Right forelimb (tissue), 1 donor: Measurements from ENCODE around the gene CORO2A.

Source experiments
- DNase-seq: peaks from one replicate; pipeline ENCODE4 v3.0.0-alpha.2; 2018

CORO2A gene

DNA sequence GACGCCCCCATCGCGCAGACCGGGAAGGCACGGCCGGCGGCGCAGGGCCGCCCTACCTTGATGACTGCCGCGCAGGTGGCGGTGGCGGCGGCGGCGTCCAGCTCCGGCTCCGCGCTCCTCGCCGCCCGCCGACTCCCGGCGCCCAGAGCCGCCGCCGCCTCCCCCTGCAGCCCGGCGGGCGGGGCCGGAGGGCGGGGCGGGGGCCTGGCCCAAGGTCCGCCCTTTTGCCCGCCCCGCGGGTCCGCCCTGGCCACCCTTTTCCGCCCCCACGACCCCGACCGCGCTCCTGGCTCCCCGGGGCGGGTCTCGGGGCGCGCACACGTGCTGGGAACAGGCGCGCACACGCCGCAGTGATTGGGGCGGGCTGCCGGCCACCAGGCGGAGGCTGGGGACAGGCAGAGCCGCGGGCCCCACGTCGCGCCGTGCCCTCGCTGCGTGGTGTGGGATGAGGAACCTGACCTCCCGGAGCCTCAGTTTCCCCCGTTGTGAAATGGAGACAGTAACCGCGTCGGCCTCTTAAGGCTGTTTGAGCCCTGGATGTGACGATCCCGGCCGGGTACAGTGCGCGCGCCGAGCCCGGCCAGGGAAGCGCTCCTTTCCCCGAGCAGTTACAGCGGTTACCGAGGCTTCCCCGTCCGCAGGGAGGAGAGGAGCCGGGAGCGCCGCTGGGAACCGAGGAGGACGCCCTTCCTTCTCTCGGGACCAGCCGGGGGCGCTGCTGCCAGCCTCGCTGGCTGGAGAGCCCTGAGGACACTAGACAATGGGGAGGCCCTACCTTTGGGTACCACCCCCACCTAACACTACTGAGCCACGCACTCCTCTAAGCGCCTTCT, at the start of gene CORO2A:
TSS of gene CORO2A (minus strand) at position 135 of the 833 bp plus-strand sequence. CDS start 34,977 bp downstream, outside the sequence.
- peak; percentile 65 for DNase-seq

DNA sequence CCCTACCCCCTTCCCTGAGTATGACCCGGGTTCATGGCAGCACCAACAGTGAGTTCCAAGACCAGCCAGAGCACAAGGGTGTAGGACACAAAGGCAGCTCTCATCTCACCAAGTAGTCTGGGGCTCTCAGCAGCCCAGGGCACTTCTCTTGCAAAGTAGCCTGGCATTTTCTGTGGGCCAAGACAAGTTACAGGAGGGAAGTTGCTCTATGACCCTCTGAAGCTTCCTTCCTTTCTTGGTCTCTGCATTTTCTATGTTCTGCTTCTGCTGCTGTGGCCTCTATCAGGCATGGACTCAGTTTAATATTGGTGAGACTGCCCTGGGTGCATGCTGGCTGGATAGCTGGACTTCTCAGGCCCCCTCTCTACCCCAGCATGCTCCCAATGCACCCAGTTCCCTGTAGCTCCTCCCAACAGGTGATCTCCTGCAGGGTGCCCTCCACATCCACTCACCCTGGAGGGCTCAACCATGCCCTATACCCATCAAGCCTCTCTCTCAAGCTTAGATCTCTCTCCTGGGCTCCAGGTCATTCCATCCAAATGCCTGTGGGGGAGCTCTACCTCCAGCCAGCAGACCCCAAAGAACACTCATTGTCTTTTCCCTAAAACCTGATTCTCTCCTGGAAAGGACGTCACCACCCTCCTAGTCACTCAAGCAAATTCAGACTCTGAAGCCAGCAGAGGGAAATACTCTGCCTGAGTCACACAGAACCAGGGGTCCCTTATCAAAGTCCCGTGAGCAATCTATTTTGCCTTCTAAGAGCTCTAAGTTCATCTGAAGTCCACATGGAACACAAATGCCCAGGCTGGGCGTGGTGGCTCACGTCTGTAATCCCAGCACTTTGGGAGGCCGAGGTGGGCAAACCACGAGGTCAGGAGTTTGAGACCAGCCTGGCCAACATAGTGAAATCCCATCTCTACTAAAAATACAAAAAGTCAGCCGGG, 49.2 kb upstream of the CORO2A start:
- no peak for DNase-seq

- no peak for DNase-seq
Measured at GRCh38 chr9:98240475-98240874, 48.0 kb upstream of the CORO2A start.

DNA sequence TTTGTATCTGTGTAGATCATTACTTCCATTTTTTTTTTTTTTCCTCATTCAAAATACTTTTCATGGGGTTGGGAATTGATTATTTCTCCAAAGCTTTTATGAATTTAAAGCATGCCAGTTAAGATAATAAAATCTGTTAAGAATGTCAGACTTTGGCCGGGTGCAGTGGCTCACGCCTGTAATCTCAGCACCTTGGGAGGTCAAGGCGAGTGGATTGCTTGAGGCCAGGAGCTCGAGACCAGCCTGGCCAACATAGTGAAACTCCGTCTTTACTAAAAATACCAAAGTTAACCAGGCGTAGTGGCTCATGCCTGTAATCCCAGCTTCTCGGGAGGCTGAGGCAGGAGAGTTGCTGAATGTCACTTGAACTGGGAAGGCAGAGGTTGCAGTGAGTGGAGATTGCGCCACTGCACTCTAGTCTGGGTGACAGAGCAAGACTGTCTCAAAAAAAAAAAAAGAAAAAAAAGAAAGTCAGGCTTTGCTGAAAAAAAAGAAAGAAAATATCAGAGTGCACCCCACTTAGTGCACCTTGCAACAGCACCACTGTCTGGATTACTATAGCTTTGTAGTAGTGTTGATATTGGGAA, 44.6 kb upstream of the CORO2A start:
- no peak for DNase-seq

DNA sequence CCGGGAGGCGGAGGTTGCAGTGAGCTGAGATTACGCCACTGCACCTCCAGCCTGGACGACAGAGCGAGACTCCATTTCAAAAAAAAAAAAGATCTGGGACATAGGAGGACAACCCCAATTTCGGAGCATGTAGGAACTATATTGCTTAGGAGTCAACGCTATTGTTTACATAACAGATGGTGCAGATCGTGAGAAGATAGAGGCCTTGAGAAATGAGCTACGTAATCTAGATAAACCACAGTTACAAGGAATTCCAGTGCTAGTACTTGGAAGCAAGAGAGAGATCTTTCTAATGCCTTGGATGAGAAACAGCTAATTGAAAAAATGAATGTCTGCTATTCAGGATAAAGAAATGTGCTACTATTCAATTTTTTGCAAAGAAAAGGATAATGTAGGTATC, 42.7 kb upstream of the CORO2A start:
- DNase-seq = no peak

DNA sequence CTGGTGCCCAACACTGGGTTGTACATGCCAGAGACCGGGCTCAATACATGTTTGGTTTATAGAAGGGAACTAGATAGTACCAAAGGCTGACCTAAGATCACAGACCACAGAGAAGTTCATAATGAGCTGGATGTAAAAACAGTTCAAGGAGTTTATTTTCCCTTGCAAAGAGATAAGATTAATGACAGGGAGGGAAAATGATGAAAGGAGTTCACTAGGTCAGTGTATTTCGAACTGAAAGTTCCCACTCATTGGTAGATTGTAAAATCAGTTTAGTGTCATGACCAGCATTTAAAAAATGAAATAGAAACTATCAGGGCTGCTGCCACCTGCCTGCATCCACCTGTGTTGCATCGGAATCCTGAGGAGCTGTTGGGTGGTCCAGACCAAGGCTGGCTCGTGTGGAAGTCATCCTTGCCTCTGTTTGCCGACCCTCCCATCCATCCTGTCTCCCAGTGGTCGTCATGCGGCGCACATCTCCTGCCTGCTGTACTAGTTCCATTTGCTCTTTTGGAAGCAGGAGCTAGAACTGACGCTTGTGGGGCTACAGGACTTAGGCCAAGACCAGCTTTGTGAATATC, 41.9 kb upstream of the CORO2A start:
- no peak for DNase-seq

DNA sequence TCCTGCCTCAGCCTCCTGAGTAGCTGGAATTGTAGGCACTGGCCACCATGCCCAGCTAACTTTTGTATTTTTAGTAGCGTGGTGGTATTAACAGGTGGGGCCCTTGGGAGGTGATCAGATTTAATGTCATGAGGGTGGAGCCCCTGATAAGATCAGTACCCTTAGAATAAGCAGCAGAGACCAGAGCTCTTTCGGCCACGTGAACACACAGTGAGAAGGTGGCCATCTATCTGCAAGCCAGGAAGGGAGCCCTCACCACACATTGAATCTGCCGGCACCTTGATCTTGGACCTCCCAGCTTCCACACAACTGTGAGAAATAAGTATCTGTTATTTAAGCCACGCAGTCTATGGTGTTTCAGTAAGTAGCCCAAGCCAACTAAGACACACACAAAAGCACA, 40.5 kb upstream of the CORO2A start:
- no peak for DNase-seq

DNA sequence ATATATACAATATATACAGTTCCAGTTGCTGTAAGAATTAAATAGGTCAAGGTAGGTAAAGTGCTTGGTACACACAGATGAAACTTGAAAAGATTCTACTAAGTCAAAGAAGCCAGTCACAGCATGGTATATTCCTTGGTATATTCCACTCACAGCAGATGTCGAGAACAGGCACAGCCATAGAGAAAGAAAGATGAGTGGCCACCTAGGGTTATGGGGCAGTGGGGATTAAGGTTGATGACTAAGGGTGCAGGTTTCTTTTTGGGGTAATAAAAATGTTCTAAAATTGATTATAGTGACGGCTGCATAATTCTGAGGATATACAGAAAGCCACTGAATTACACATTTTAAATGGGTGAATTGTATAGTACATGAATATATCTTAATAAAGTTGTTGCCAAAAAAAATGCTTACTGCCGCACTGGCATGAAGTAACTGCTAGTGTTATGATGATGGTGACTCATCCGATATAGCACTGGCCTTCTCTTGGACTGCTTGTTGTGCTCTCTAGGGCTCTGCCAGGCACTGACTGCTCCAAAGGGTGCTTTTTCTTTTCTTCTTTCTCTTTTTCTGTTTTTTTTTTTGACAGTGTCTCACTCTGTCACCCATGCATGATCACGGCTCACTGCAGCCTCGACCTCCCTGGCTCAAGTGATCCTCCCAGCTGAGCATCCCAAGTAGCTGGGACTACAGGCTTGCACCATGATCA, 39.5 kb upstream of the CORO2A start:
- no peak for DNase-seq

DNA sequence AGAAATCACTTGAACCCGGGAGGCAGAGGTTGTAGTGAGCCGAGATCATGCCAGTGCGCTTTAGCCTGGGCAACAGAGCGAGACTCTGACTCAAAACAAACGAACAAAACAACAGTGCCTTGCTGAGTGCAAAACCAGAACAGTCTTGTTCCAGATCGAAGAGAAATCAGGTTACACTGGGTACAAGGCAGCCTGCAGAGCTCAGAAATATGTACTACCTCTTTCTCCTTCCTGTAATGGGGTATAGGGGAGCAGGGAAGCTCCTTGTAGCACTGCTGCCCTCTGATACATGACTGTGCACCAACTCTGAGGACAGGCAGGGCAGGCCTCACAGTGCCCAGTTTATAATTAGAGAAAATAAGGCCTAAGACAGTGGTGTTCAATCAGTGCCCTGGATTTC, 38.4 kb upstream of the CORO2A start:
- DNase-seq = no peak

DNA sequence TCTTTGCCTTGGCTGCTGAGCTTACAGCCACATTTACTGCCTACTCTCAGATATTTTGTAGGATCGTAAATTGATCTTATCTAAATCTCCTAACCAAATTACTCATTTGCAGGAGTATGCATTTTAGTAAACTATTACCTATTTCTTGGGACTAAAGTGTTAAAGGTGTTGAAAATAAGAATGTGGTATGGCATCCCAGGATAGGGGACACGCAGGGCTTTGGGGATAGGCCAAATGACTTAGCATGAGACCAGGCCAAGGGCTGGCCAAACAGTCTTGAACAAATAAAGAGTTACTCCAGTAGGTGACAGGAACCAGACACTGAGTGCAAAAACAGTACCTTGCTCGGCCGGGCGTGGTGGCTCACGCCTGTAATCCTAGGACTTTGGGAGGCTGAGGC, 37.9 kb upstream of the CORO2A start:
- DNase-seq = no peak

GRCh38 chr9:98229620-98230019, 37.2 kb upstream of the CORO2A start:
- DNase-seq = no peak

DNA sequence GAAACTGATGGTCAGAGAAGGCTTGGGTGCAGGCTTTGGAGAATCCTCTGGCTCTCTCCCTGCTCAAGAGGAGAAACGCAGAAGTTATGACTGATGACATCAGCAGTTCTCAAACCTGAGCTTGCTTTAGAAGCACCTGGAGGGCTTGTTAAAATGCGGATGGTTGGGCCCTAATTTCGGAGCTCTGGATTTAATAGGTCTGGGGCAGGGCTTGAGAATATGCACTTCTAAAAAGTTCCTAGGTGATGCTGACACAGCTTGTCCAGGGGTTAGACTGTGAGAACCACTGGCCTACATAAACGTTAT, 36.6 kb upstream of the CORO2A start:
- DNase-seq = no peak

GRCh38 chr9:98228392-98229089, 36.1 kb upstream of the CORO2A start:
- DNase-seq = no peak

DNA sequence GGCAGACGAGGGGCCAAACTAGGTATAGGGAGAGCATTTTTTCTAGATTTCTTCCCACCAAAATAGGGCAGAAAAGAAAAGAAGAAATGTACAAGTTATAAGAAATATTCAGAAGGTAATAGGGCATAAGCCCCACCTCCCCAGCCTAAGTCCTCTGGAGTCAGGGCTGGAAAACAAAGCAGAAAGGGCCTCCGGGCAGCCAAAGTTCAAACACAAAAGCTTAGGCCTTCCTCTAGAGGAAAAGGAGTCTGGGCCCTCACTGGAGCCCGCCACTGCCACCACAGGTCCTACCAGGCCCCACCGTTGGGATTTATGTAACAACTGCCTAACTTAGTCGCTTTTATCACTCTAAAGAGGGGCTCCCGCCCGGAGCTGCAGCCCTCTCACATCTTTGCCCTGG, 35.4 kb upstream of the CORO2A start:
- DNase-seq = no peak

DNA sequence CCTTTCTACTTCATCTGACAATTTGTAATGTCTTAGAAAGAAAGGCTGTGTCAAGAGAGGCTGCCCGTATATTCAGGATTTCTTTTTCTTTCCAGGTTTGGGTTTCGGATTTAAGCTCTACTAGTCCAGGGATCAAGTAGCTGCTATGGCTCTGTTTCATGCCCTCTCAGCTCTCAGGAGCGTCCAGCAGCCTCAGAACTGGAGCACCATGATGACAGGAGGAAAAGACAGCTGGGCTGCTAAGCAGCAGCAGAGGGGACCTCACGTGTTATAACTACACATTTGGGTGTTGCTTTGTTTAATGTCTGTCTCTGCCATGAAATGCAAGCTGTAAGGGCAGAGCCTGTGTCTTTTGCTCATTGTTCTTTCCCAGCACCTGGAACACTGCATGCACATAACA, 34.5 kb upstream of the CORO2A start:
- DNase-seq = no peak

DNA sequence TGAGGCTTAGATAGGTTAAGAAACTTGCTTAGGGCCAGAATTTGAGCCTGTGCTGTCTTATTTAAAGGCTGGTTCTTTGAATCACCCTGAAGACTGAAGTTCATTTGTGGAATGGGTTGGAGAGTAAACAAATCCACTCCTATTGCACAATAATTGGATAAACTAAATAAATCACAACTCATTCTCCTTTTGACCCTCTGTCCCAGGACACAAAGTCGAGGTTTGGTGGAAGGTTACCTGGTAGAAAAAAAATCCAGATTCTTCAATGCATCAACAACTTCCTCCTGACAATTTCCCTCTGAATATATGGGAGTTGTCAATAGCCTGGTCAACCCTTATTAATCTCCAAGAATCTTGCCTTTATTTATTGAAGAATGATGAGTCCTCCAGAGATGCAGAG, 34.1 kb upstream of the CORO2A start:
- no peak for DNase-seq

DNA sequence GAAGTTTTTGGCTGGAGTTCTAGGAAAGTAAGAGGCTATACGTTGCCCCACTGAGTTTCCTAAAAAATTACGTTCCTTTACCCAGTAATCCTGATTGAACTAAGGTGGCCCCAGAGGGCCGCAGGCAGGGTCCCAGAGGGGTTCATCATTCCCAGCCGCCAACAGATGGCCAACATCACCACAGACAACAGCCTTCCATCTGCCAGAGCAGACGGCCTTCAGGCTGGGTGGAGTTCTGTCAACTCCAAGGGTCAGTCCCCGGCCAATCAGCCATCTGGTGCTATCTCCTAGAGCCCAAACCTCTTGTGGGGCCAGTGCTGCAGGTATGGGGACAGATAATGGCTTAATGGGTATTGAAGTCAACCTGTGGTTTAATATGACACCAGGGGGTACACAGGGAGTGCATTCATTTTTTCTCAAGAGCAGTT, 32.6 kb upstream of the CORO2A start:
- no peak for DNase-seq

GRCh38 chr9:98222885-98223691, 30.7 kb upstream of the CORO2A start:
- DNase-seq = no peak

DNA sequence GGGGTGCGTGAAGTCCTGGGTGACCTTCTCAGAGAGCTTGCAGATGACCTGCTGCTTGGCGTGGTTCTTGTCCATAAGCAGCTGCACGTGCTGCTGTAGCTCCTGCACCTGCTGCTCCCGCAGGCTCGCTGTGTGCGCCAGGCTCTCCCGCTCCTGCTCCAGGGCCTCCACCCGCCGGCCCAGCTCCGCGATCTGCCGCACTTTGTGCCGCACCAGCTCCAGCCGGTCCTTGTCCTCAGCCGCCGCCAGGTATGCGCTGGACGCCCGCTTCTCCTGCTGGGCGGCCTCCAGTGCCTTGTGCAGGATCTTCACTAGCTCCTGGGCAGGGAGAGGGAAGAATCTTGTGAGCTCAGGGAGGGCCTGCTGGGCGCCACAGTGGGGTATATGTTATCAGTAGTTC, 28.5 kb upstream of the CORO2A start:
- no peak for DNase-seq

GRCh38 chr9:98219794-98220370, 27.4 kb upstream of the CORO2A start:
- DNase-seq = no peak

- DNase-seq = no peak
Measured at GRCh38 chr9:98219364-98219716, 26.9 kb upstream of the CORO2A start.
